Measurements from ENCODE around the gene GSS.
"Not testable (repeated sequence)": the region's sequence is repeated elsewhere in the genome, so short reads cannot be mapped to it uniquely, and the experiment has no call there.

Gene GSS

GRCh38 chr20:34898731-34899130 is 56.9 kb downstream of the GSS start:
- not testable (repeated sequence) for DNase-seq

GRCh38 chr20:34898129-34898528 is 57.5 kb downstream of the GSS start:
- DNase-seq: not testable (repeated sequence)

GRCh38 chr20:34896086-34896621 is 59.5 kb downstream of the GSS start:
- no peak for DNase-seq

GRCh38 chr20:34895465-34895864 is 60.1 kb downstream of the GSS start:
- DNase-seq: no peak

GRCh38 chr20:34894723-34895122 is 60.9 kb downstream of the GSS start:
- DNase-seq: no peak

GRCh38 chr20:34892671-34893070 is 62.9 kb downstream of the GSS start:
- DNase-seq: no peak

- no peak for DNase-seq
These were observed 64.2 kb downstream of the GSS start for GRCh38 chr20:34891166-34892062.

- DNase-seq: no peak
These were observed 67.1 kb downstream of the GSS start for GRCh38 chr20:34888468-34888867.

GRCh38 chr20:34887023-34887422 is 68.6 kb downstream of the GSS start:
- no peak for DNase-seq

- no peak for DNase-seq
These were observed 69.5 kb downstream of the GSS start for GRCh38 chr20:34886122-34886521.

- DNase-seq: no peak
These were observed 71.3 kb downstream of the GSS start for GRCh38 chr20:34884260-34884659.

- DNase-seq: no peak
These were observed 71.8 kb downstream of the GSS start for GRCh38 chr20:34883809-34884208.

- no peak for DNase-seq
These were observed 72.4 kb downstream of the GSS start for GRCh38 chr20:34883087-34883688.

GRCh38 chr20:34881689-34882088 is 73.9 kb downstream of the GSS start:
- no peak for DNase-seq

GRCh38 chr20:34880971-34881370 is 74.6 kb downstream of the GSS start:
- not testable (repeated sequence) for DNase-seq

- DNase-seq: no peak
These were observed 75.3 kb downstream of the GSS start for GRCh38 chr20:34880215-34880850.

Data from effector CD4-positive, alpha-beta T cell (primary cell).